ENCODE measurements around the gene SLC19A2.

DNA sequence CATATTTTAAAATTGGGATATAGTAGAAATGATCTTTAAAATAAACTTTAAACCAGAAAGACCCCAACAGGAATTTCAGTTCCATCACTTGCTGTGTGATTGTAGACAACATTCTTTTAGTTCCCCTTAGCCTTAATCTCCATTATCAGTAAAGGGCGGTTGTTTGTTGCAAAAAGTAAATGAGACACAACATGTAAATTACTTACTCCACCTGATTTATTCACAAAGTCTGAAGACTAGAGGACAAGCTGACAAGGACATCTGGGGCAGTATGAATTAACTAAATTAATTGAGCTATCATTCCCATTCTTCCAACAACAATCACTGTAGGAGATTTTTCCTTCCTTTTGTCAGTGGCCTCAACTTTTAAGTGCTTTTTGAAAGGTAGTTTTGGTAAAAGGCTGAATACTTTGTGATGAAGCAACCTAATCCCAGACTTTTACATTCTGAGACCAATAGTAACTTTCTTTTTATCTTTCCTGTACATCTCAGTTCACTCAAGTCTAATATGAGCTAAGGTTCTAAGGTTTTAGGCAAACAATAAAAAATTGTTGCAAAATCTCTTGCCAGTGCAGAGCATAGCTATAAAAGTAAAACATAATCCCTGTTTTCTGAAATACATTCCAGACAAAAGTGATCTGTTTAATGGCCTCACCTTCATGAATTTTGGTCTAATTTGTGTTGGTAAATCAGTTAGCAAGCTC is 6.2 kb downstream of the SLC19A2 start:
- TF ChIP-seq, protein P1, sequence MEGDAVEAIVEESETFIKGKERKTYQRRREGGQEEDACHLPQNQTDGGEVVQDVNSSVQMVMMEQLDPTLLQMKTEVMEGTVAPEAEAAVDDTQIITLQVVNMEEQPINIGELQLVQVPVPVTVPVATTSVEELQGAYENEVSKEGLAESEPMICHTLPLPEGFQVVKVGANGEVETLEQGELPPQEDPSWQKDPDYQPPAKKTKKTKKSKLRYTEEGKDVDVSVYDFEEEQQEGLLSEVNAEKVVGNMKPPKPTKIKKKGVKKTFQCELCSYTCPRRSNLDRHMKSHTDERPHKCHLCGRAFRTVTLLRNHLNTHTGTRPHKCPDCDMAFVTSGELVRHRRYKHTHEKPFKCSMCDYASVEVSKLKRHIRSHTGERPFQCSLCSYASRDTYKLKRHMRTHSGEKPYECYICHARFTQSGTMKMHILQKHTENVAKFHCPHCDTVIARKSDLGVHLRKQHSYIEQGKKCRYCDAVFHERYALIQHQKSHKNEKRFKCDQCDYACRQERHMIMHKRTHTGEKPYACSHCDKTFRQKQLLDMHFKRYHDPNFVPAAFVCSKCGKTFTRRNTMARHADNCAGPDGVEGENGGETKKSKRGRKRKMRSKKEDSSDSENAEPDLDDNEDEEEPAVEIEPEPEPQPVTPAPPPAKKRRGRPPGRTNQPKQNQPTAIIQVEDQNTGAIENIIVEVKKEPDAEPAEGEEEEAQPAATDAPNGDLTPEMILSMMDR (IDR thresholded peaks at IDR 0.05; ENCODE audit: poor library complexity, severe bottlenecking), result no peak
- TF ChIP-seq EP300 (conservative IDR thresholded peaks at IDR 0.05; ENCODE audit: poor library complexity, severe bottlenecking) (no peak), TAF1 (IDR thresholded peaks at IDR 0.05; ENCODE audit: low read depth) (no peak), POLR2AphosphoS5 (IDR thresholded peaks at IDR 0.05) (no peak), MXI1 (conservative IDR thresholded peaks at IDR 0.05; ENCODE audit: poor library complexity, severe bottlenecking) (no peak), EZH2 (IDR thresholded peaks at IDR 0.05; ENCODE audit: borderline replicate concordance, insufficient read depth, low read length, poor library complexity, severe bottlenecking) (no peak)
